ENCODE data around the gene PIM1.
"Not testable (repeated sequence)": the region's sequence is repeated elsewhere in the genome, so short reads cannot be mapped to it uniquely, and the experiment has no call there.

The PIM1 gene

GRCh38 chr6:37170273-37171200, 585 bp downstream of the PIM1 start:
- DNase-seq: peak in 29 of 51 donors; percentile 8 to 84 (median 42)

- peak in 47 of 51 donors; percentile 6 to 73 (median 38) for DNase-seq
These were observed 1.4 kb downstream of the PIM1 start for GRCh38 chr6:37171201-37171969.

GRCh38 chr6:37171970-37172812, 2.2 kb downstream of the PIM1 start:
- peak; percentile 19 to 95 (median 74) for DNase-seq

- no peak for DNase-seq
These were observed 3.0 kb downstream of the PIM1 start for GRCh38 chr6:37172912-37173492.

- no peak for DNase-seq
These were observed 3.7 kb downstream of the PIM1 start for GRCh38 chr6:37173493-37174195.

GRCh38 chr6:37174196-37174514, 4.2 kb downstream of the PIM1 start:
- no peak for DNase-seq

- DNase-seq: no peak
These were observed 4.8 kb downstream of the PIM1 start for GRCh38 chr6:37174515-37175331.

GRCh38 chr6:37175332-37176267, 5.6 kb downstream of the PIM1 start:
- no peak for DNase-seq

- no peak for DNase-seq
These were observed 6.5 kb downstream of the PIM1 start for GRCh38 chr6:37176268-37177076.

GRCh38 chr6:37177077-37177934, 7.4 kb downstream of the PIM1 start:
- peak in 1 of 51 donors; percentile 20 for DNase-seq

GRCh38 chr6:37177935-37178517, 8.1 kb downstream of the PIM1 start:
- no peak for DNase-seq

- DNase-seq: no peak
These were observed 10.1 kb downstream of the PIM1 start for GRCh38 chr6:37180075-37180474.

- not testable (repeated sequence) for DNase-seq
These were observed 10.7 kb downstream of the PIM1 start for GRCh38 chr6:37180610-37181009.

GRCh38 chr6:37182736-37183590, 13.0 kb downstream of the PIM1 start:
- peak in 7 of 51 donors; percentile 4 to 38 (median 7) for DNase-seq

Measured in hypothalamus (tissue), 51 donors.